ENCODE results near the gene ARL15. TPM values are rescaled to one million over a fixed set of nuclear protein-coding genes. Genes with fewer than 3 reads are reported as not detected.

ARL15 gene
- total and polyA plus RNA-seq, 9 of the 15 experiments (the other 6 are each of a cell fraction or from before 2014, with no cell fraction given): 18.5 to 80.4 (median 57.0) TPM

DNA sequence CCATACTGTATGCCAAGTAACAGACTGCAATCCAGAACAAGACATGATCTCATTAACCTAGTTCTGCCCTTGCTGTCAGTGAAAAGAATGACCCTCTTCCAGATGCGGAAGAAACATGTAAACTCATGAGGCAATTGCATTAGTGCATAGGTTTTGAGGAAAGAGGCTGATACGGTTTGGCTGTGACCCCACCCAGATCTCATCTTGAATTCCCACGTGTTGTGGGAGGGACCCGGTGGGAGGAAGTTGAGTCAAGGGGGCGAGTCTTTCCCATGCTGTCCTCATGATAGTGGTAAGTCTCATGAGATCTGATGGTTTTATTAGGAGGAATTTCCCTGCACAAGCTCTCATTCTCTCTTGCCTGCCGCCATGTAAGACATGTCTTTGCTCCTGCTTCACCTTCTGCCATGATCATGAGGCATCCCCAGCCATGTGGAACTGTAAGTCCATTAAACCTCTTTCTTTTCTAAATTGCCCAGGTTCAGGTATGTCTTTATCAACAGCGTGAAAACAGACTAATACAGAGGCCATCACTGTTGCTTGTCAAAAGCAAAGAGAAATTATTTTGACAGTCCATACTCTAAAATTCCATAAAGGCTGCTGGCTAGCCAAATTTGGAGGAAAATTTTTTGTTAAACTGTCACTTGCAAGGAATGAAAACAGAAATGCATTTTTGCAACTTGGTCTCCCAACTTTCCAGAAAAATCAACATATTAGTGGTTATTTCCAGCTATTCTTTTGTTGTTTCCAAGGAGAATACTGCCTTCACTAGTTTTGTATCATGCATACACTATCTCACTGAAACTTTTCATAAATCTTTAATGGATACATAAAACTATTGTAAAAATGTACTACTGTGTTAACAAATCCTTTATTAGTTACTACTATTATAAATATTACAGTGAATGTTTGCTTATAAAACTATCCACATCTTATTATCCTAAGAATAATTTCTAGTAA is 3.2 kb upstream of the ARL15 start (continued):
- TF ChIP-seq YY1 (IDR thresholded peaks at IDR 0.05; ENCODE audit: borderline replicate concordance in 1 of 3, control insufficient read depth in 1 of 3, extremely low read depth in 1 of 3, insufficient read depth in 3 of 3, insufficient read length in 1 of 3, insufficient replicate concordance in 2 of 3, low read depth in 1 of 3, low read length in 2 of 3): peak in 2 of 3 experiments; percentile 17 to 78
- TF ChIP-seq ZNF431 (CRISPR knock-in tag; IDR thresholded peaks at IDR 0.05): peak; percentile 80
- no peak for TF ChIP-seq ZNF316 (IDR thresholded peaks at IDR 0.05)
- no peak for TF ChIP-seq TCFL5 (CRISPR knock-in tag; conservative IDR thresholded peaks at IDR 0.05)
- TF ChIP-seq JUND (IDR thresholded peaks at IDR 0.05; ENCODE audit: borderline replicate concordance, low read depth, low read length): peak; percentile 78
- peak; percentile 74 for TF ChIP-seq JUND (tag; IDR thresholded peaks at IDR 0.05; ENCODE audit: borderline replicate concordance, low read depth, low read length)
- TF ChIP-seq POLR2B (IDR thresholded peaks at IDR 0.05; ENCODE audit: low read depth, partially characterized antibody): peak; percentile 96
- TF ChIP-seq ZNF75A (CRISPR knock-in tag; IDR thresholded peaks at IDR 0.05): no peak
- no peak for TF ChIP-seq MYBL2 (IDR thresholded peaks at IDR 0.05; ENCODE audit: low read depth)
- no peak for TF ChIP-seq MYBL2 (CRISPR knock-in tag; IDR thresholded peaks at IDR 0.05; ENCODE audit: borderline replicate concordance)
- TF ChIP-seq ZBTB40 (IDR thresholded peaks at IDR 0.05): peak; percentile 50; the same call in 1 of the 2 replicates
- no peak for TF ChIP-seq ZBTB40 (CRISPR knock-in tag; IDR thresholded peaks at IDR 0.05)
- 0 out of 2 replicates have a peak, but pooled peaks have one; percentile 54 for TF ChIP-seq ARID3A (IDR thresholded peaks at IDR 0.05; ENCODE audit: borderline replicate concordance, low read depth, low read length)
- TF ChIP-seq POU5F1 (IDR thresholded peaks at IDR 0.05; ENCODE audit: borderline replicate concordance, low read depth, low read length, partially characterized antibody): no peak
- no peak for TF ChIP-seq ZNF239 (CRISPR knock-in tag; IDR thresholded peaks at IDR 0.05)

Measured in K562 (cell line).